Heart right ventricle (tissue), 16 donors: ENCODE results near the gene TMEM247. TPM values are rescaled to one million over a fixed set of nuclear protein-coding genes. Genes with fewer than 3 reads are reported as not detected.

Experiments
- ATAC-seq, 8 donors: fragments of 200-7000 bp; cut with Tn5 transposase; one replicate each; pipeline ENCODE4 v1.9.1; 2020; ENCODE audit warnings: mild to moderate bottlenecking in 8 of 8, moderate library complexity in 8 of 8, moderate number of reproducible peaks in 1 of 8
- DNase-seq, 2 donors: peaks; one replicate each; pipeline ENCODE4 v3.0.0-alpha.2; 2020
- H3K27ac ChIP-seq, 10 donors: fragments of 200-600 bp; sonication (generic) in 2 of 10; one replicate each; pipeline versions ENCODE4 v1.5.0 to v1.8.0; 2020 to 2022; ENCODE audit warnings: mild to moderate bottlenecking in 3 of 10
- H3K27me3 ChIP-seq, 7 donors: fragments of 200-600 bp; one replicate each; pipeline ENCODE4 v1.8.0; 2021 to 2022; ENCODE audit warnings: mild to moderate bottlenecking in 2 of 7
- H3K36me3 ChIP-seq, 9 donors: fragments of 200-600 bp; sonication (generic) in 1 of 9; one replicate each; pipeline versions ENCODE4 v1.5.0 to v1.8.0; 2020 to 2022; ENCODE audit warnings: mild to moderate bottlenecking in 2 of 9
- H3K4me1 ChIP-seq, 9 donors: fragments of 200-600 bp; sonication (generic) in 1 of 9; one replicate each; pipeline versions ENCODE4 v1.5.0 to v1.8.0; 2020 to 2022; ENCODE audit warnings: mild to moderate bottlenecking in 4 of 9
- H3K4me3 ChIP-seq, 10 donors: fragments of 200-600 bp; sonication (generic) in 2 of 10; one replicate each; pipeline versions ENCODE4 v1.5.0 to v1.8.0; 2020 to 2022; ENCODE audit warnings: mild to moderate bottlenecking in 7 of 10, moderate library complexity in 2 of 10
- H3K9me3 ChIP-seq, 11 donors: fragments of 200-600 bp in 10 of 11; sonication (generic) in 2 of 11; one replicate each; pipeline versions ENCODE4 v1.5.0 to v1.8.0; 2013 to 2022; ENCODE audit warnings: mild to moderate bottlenecking in 2 of 11, control low read depth in 1 of 11, moderate library complexity in 1 of 11
- CTCF ChIP-seq, 9 donors: fragments of 200-600 bp; sonication (generic) in 2 of 9; IDR thresholded peaks; one replicate each; pipeline versions ENCODE4 v1.5.0 to v1.8.0; 2021 to 2022; ENCODE audit warnings: antibody characterized with exemption in 9 of 9, mild to moderate bottlenecking in 5 of 9, moderate library complexity in 1 of 9
- WGBS, 2 donors: extraction: QIAGEN DNeasy Blood & Tissue Kit; methylation state at CpG; one replicate each; pipeline ENCODE4 v1.1.7; 2013; ENCODE audit warnings: inconsistent platforms in 1 of 2; 5-methylcytosine and 5-hydroxymethylcytosine counted together
- intact Hi-C, 10 donors: fragments of 100-400 bp; cut with DNase I; formaldehyde crosslinking; loops; one replicate each; pipeline versions ENCODE4 v1.11.1 to v1.14.2; 2022
- polyA plus RNA-seq, 2 donors: library from polyadenylated mRNA; stranded (reverse); fragments of 200-250 nt; gene quantifications; one replicate each; pipeline ENCODE4 v1.2.3, GENCODE V29; 2013
- total RNA-seq, 10 donors: library from RNA; stranded (reverse); fragmentation: NEBNext Ultra II Directional in 3 of 10; extraction: Animal tissue kit (Norgen Biotek cat#: 25700) in 3 of 10; gene quantifications; one replicate each; pipeline versions ENCODE4 v1.2.1 to v1.2.4, GENCODE V29; 2021 to 2023
- donor health status: Arrhythmogenic right ventricular cardiomyopathy.
- donor health status: ischemic (EF 13 %, LVEDD 7.1; RV severe dilation, severe dysfunction).
- donor health status: healthy with polysubstance abuse.
- donor health status: DM: no; HTN: yes; CAD: no.
- donor health status: DM: no; HTN: no; CAD: no.
- donor health status: ischemic (EF 25% LVEDD 6.9; RV normal size, moderate dysfunction).
- donor health status: ischemic (EF 25% LVEDD 5.7; RV mildly dilated, moderate dysfunction).
- donor health status: healthy.
- donor health status: DM: yes; HTN: yes; CAD: no.
- donor health status: Ischemic cardiomyopathy.
- donor health status: ischemic (EF 35%, LVEDD 5.7; RV mildly dilated, moderate dysfunction).
- donor health status: nonischemic (EF 11% LVEDD 7.7; RV severe dilation, severe dysfunction).
- donor health status: DM: yes; HTN: yes; CAD: no.
- donor health status: PGD.
- donor health status: ischemic (EF 29% LVEDD 5.4; RV normal size, mild dysfunction).
- donor health status: nonischemic (EF 23%, LVEDD 6.1; RV moderate dilation, normal function).

The TMEM247 gene
- total and polyA plus RNA-seq, 12 donors = not detected

GRCh38 chr2:46493241-46493970, 14.0 kb downstream of the TMEM247 start:
- whole genome bisulfite sequencing, 2 donors = 40 to 41% methylated on average over 8 of the region's 8 CpGs
- ATAC-seq (no peak), DNase-seq (no peak)
- peaks cover 16 to 46% (median 33%) of the 10 kb centered on the region in 9 donors for H3K4me1 ChIP-seq
- no peak overlapping the region for H3K4me3 ChIP-seq
- no peak overlapping the region for H3K27ac ChIP-seq
- no peaks in the 10 kb centered on the region for H3K27me3 ChIP-seq
- intact Hi-C loops = no loop called here
- H3K9me3 ChIP-seq = no peaks in the 10 kb centered on the region
- no peak for TF ChIP-seq CTCF (IDR thresholded peaks at IDR 0.05)
- H3K36me3 ChIP-seq = no peaks in the 10 kb centered on the region

- intact Hi-C loops = no loop called here
Measured at GRCh38 chr2:46493971-46494250, 14.5 kb downstream of the TMEM247 start.

GRCh38 chr2:46494596-46494995, 15.2 kb downstream of the TMEM247 start:
- 82 to 84% methylated on average over 4 of the region's 4 CpGs for WGBS, 2 donors
- no peak for ATAC-seq
- H3K27ac ChIP-seq = no peak overlapping the region
- no peak overlapping the region for H3K4me3 ChIP-seq
- no peaks in the 10 kb centered on the region for H3K9me3 ChIP-seq
- no peaks in the 10 kb centered on the region for H3K27me3 ChIP-seq
- peaks cover 10 to 41% (median 29%) of the 10 kb centered on the region in 9 donors for H3K4me1 ChIP-seq
- TF ChIP-seq CTCF (IDR thresholded peaks at IDR 0.05) = no peak
- no peak for DNase-seq
- no peaks in the 10 kb centered on the region for H3K36me3 ChIP-seq
- intact Hi-C loops = no loop called here

More at GRCh38 chr2:46493971-46494250, 14.5 kb downstream of the TMEM247 start:
- ATAC-seq (no peak), DNase-seq (no peak)
- no peaks in the 10 kb centered on the region for H3K9me3 ChIP-seq
- H3K4me1 ChIP-seq = peaks cover 11 to 41% (median 32%) of the 10 kb centered on the region in 9 donors
- no peaks in the 10 kb centered on the region for H3K36me3 ChIP-seq
- H3K27me3 ChIP-seq = no peaks in the 10 kb centered on the region
- H3K4me3 ChIP-seq = no peak overlapping the region
- no peak for TF ChIP-seq CTCF (IDR thresholded peaks at IDR 0.05)
- no peak overlapping the region for H3K27ac ChIP-seq
- WGBS, 2 donors = 57% methylated on average over 4 of the region's 4 CpGs

GRCh38 chr2:46495231-46496030, 16.1 kb downstream of the TMEM247 start:
- DNase-seq (no peak), ATAC-seq (no peak)
- intact Hi-C loops = no loop called here
- H3K4me3 ChIP-seq = no peak overlapping the region
- H3K36me3 ChIP-seq = no peaks in the 10 kb centered on the region
- WGBS, 2 donors = 91 to 93% methylated on average over 9 of the region's 9 CpGs
- no peaks in the 10 kb centered on the region for H3K9me3 ChIP-seq
- peaks cover 2 to 35% (median 20%) of the 10 kb centered on the region in 9 donors for H3K4me1 ChIP-seq
- TF ChIP-seq CTCF (IDR thresholded peaks at IDR 0.05) = no peak
- no peak overlapping the region for H3K27ac ChIP-seq
- no peaks in the 10 kb centered on the region for H3K27me3 ChIP-seq
